ENCODE measurements around the gene TMPO. TPM values are rescaled to one million over a fixed set of nuclear protein-coding genes. Genes with fewer than 3 reads are reported as not detected.
"Not testable (repeated sequence)": the region's sequence is repeated elsewhere in the genome, so short reads cannot be mapped to it uniquely, and the experiment has no call there.

Gene TMPO
- total RNA-seq, 2 experiments from 2014 or later = 64.1 to 73.3 TPM

GRCh38 chr12:98575013-98575412 lies 59.6 kb downstream of the TMPO start:
- Mint-ChIP-seq H3K36me3 (ENCODE audit: low read depth) (no peaks in the 10 kb centered on the region), H3K27ac (no peak overlapping the region), H3K4me3 (no peak overlapping the region), H3K27me3 (no peaks in the 10 kb centered on the region), H3K4me1 (ENCODE audit: low read depth) (no peaks in the 10 kb centered on the region), H3K9me3 (no peaks in the 10 kb centered on the region)
- no peak overlapping the region for H3K27ac ChIP-seq (ENCODE audit: low read depth in 1 of 2, low read length in 2 of 2)
- no peak overlapping the region for H3K4me3 ChIP-seq (ENCODE audit: low read length)
- H3K36me3 ChIP-seq (ENCODE audit: insufficient read depth, low read length) = no peaks in the 10 kb centered on the region
- H3K9me3 ChIP-seq (ENCODE audit: control insufficient read depth in 1 of 2, insufficient read depth in 1 of 2, low read length in 2 of 2) = no peaks in the 10 kb centered on the region
- TF ChIP-seq CTCF (IDR thresholded peaks at IDR 0.05) = no peak
- ChIA-PET POLR2A (no interaction called here), CTCF (no interaction called here)
- H3K4me1 ChIP-seq (ENCODE audit: insufficient read depth, low read length) = no peaks in the 10 kb centered on the region
- ATAC-seq (ENCODE audit: poor library complexity) = no peak
- DNase-seq = no peak
- intact Hi-C loops (cut with DNase I, micrococcal nuclease) = no loop called here
- no peaks in the 10 kb centered on the region for H3K27me3 ChIP-seq (ENCODE audit: control insufficient read depth in 1 of 2, insufficient read depth in 2 of 2, low read length in 2 of 2)

GRCh38 chr12:98576795-98577194 lies 61.4 kb downstream of the TMPO start:
- CTCF ChIA-PET = interaction anchor here (1.3 kb wide), 1 partner anchor 10 kb away, joined by 3 read pairs; no protein-coding TSS in a partner anchor
- H3K4me3 Mint-ChIP-seq; H3K4me1 ChIP-seq (ENCODE audit: insufficient read depth, low read length); H3K27ac ChIP-seq (ENCODE audit: low read depth in 1 of 2, low read length in 2 of 2); H3K36me3 ChIP-seq (ENCODE audit: insufficient read depth, low read length); H3K4me3 ChIP-seq (ENCODE audit: low read length); H3K4me1 Mint-ChIP-seq (ENCODE audit: low read depth); H3K9me3 Mint-ChIP-seq; H3K36me3 Mint-ChIP-seq (ENCODE audit: low read depth); H3K27me3 Mint-ChIP-seq; intact Hi-C loops (cut with DNase I, micrococcal nuclease); H3K27me3 ChIP-seq (ENCODE audit: control insufficient read depth in 1 of 2, insufficient read depth in 2 of 2, low read length in 2 of 2); DNase-seq; H3K27ac Mint-ChIP-seq; ATAC-seq (ENCODE audit: poor library complexity); H3K9me3 ChIP-seq (ENCODE audit: control insufficient read depth in 1 of 2, insufficient read depth in 1 of 2, low read length in 2 of 2); POLR2A ChIA-PET: not testable (repeated sequence)

- Mint-ChIP-seq H3K27ac (no peak overlapping the region), H3K9me3 (no peaks in the 10 kb centered on the region), H3K4me3 (no peak overlapping the region), H3K27me3 (no peaks in the 10 kb centered on the region), H3K4me1 (ENCODE audit: low read depth) (no peaks in the 10 kb centered on the region), H3K36me3 (ENCODE audit: low read depth) (no peaks in the 10 kb centered on the region)
- no peak for TF ChIP-seq CTCF (IDR thresholded peaks at IDR 0.05)
- ChIA-PET CTCF (interaction anchor here (1.4 kb wide), 1 partner anchor 12 kb away, joined by 4 read pairs; no protein-coding TSS in a partner anchor), POLR2A (no interaction called here)
- Histone ChIP-seq H3K9me3 (ENCODE audit: control insufficient read depth in 1 of 2, insufficient read depth in 1 of 2, low read length in 2 of 2) (no peaks in the 10 kb centered on the region), H3K27me3 (ENCODE audit: control insufficient read depth in 1 of 2, insufficient read depth in 2 of 2, low read length in 2 of 2) (no peaks in the 10 kb centered on the region), H3K4me3 (ENCODE audit: low read length) (no peak overlapping the region), H3K4me1 (ENCODE audit: insufficient read depth, low read length) (no peaks in the 10 kb centered on the region), H3K36me3 (ENCODE audit: insufficient read depth, low read length) (no peaks in the 10 kb centered on the region), H3K27ac (ENCODE audit: low read depth in 1 of 2, low read length in 2 of 2) (no peak overlapping the region)
- ATAC-seq (ENCODE audit: poor library complexity) (no peak), DNase-seq (no peak)
- intact Hi-C loops (cut with DNase I, micrococcal nuclease) = no loop called here
Measured at GRCh38 chr12:98578392-98578791, 63.0 kb downstream of the TMPO start.

- Histone ChIP-seq H3K4me3 (ENCODE audit: low read length) (no peak overlapping the region), H3K4me1 (ENCODE audit: insufficient read depth, low read length) (no peaks in the 10 kb centered on the region), H3K9me3 (ENCODE audit: control insufficient read depth in 1 of 2, insufficient read depth in 1 of 2, low read length in 2 of 2) (no peaks in the 10 kb centered on the region), H3K27ac (ENCODE audit: low read depth in 1 of 2, low read length in 2 of 2) (no peak overlapping the region), H3K27me3 (ENCODE audit: control insufficient read depth in 1 of 2, insufficient read depth in 2 of 2, low read length in 2 of 2) (no peaks in the 10 kb centered on the region), H3K36me3 (ENCODE audit: insufficient read depth, low read length) (no peaks in the 10 kb centered on the region)
- H3K27ac Mint-ChIP-seq = no peak overlapping the region
- no peaks in the 10 kb centered on the region for H3K36me3 Mint-ChIP-seq (ENCODE audit: low read depth)
- ATAC-seq (ENCODE audit: poor library complexity) (no peak), DNase-seq (no peak)
- no peaks in the 10 kb centered on the region for H3K4me1 Mint-ChIP-seq (ENCODE audit: low read depth)
- H3K27me3 Mint-ChIP-seq = no peaks in the 10 kb centered on the region
- intact Hi-C loops (cut with DNase I, micrococcal nuclease) = no loop called here
- TF ChIP-seq CTCF (IDR thresholded peaks at IDR 0.05) = no peak
- no peaks in the 10 kb centered on the region for H3K9me3 Mint-ChIP-seq
- CTCF ChIA-PET = interaction anchor here (1.4 kb wide), 1 partner anchor 12 kb away, joined by 4 read pairs; no protein-coding TSS in a partner anchor
- H3K4me3 Mint-ChIP-seq = no peak overlapping the region
- POLR2A ChIA-PET = no interaction called here
Measured at GRCh38 chr12:98578821-98579220, 63.4 kb downstream of the TMPO start.
